Activated T-cell treated with anti-CD3 and anti-CD28 coated beads, Interleukin-2, amount 50 U/mL, for 72 hours (primary cell): ENCODE data around the gene AFF1. TPM values are rescaled to one million over a fixed set of nuclear protein-coding genes. Genes with fewer than 3 reads are reported as not detected.
A peak's percentile ranks its signal among the peaks of the same experiment; 100 is the strongest.

Source experiments
- ATAC-seq, 2 donors: fragments of 150-1000 bp; cut with Tn5 transposase; replicated peaks in 1 of 2; 2 replicates each; pipeline ENCODE4 v1.10.0; 2021; ENCODE audit warnings: moderate library complexity in 2 of 2, mild to moderate bottlenecking in 1 of 2
- DNase-seq, 2 donors: peaks; one replicate each; pipeline ENCODE4 v3.0.0; 2021 to 2022; ENCODE audit warnings: mixed read lengths in 1 of 2
- H3K27ac Mint-ChIP-seq: one replicate; pipeline ENCODE4 v1.8.0; 2022; ENCODE audit warnings: mild to moderate bottlenecking, moderate library complexity, mixed read lengths
- H3K27me3 Mint-ChIP-seq: one replicate; pipeline ENCODE4 v1.8.0; 2022; ENCODE audit warnings: low read depth, mixed read lengths
- H3K36me3 Mint-ChIP-seq, 2 donors: one replicate each; pipeline ENCODE4 v1.8.0; 2022; ENCODE audit warnings: mixed read lengths in 2 of 2, mild to moderate bottlenecking in 1 of 2; ENCODE audit not compliant: insufficient read depth in 2 of 2
- H3K4me1 Mint-ChIP-seq: one replicate; pipeline ENCODE4 v1.8.0; 2022; ENCODE audit warnings: low read depth, mixed read lengths
- H3K4me3 Mint-ChIP-seq, 2 donors: one replicate each; pipeline ENCODE4 v1.8.0; 2022; ENCODE audit warnings: mild to moderate bottlenecking in 2 of 2, mixed read lengths in 2 of 2, moderate library complexity in 2 of 2
- H3K9me3 Mint-ChIP-seq, 2 donors: one replicate each; pipeline ENCODE4 v1.8.0; 2022; ENCODE audit warnings: mixed read lengths in 2 of 2
- total RNA-seq, 2 donors: library from RNA; stranded (reverse); gene quantifications; one replicate each; pipeline ENCODE4 v1.2.3, GENCODE V29; 2022

The AFF1 gene
- total RNA-seq, 2 donors from 2014 or later = 57.5 to 68.6 TPM

DNA sequence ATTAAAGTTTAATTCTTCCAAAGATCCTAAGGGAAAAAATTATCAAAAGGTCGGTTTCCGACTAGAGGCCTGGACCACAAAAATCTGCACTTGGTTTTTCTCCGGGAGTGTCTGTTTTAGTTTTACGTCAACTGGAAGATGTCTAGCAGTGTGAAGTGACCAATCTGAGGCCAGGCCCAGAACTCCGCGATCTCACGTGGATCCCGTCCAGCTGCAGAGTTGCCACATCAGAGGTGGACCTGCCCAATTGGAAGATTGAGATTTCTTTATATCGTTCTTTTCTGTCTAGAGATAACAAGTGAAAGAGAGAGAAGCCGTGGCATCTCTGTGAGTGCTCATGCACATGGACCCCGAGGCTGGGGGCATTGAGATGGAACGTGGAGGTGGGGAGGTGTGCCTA lies 115.8 kb downstream of the AFF1 start:
- peaks cover 62% of the 10 kb centered on the region for H3K4me1 Mint-ChIP-seq

DNA sequence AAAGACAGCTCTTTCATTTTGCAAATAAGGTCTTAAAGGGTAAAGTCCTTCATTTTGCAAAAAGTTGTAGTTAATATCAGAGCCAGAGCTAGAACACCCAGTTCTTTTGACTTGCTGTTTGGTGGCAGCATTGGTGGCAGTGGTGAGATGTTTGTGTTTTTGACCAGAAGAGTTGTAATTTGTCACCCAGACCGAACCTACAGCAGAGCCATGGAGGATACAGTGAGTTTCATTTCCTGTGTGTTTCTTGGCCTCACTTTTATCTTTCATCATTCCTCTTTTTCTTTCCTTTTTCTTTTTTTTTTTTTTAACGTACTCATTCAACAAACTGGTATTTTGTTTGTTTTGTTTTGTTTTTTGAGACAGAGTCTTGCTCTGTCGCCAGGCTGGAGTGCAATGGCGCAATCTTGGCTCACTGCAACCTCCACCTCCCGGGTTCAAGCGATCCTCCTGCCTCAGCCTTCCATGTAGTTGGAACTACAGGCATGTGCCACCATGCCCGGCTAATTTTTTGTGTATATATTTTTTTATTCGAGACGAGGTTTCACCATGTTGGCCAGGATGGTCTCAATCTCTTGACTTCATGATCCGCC lies 116.4 kb downstream of the AFF1 start:
- Mint-ChIP-seq H3K27ac (peak overlapping the region; percentile 55), H3K4me3 (no peak overlapping the region), H3K36me3 (peaks cover 11 to 20% of the 10 kb centered on the region in 2 donors), H3K4me1 (peaks cover 64% of the 10 kb centered on the region), H3K27me3 (no peaks in the 10 kb centered on the region), H3K9me3 (no peaks in the 10 kb centered on the region)
- ATAC-seq (peak in 1 of 2 donors; percentile 19), DNase-seq (no peak)

More for the DNA sequence above, 115.8 kb downstream of the AFF1 start:
- no peaks in the 10 kb centered on the region for H3K9me3 Mint-ChIP-seq
- ATAC-seq (no peak), DNase-seq (no peak)
- peak overlapping the region; percentile 55 for H3K27ac Mint-ChIP-seq
- H3K4me3 Mint-ChIP-seq = peak overlapping the region in 1 of 2 donors; percentile 6
- peaks cover 11 to 20% of the 10 kb centered on the region in 2 donors for H3K36me3 Mint-ChIP-seq
- no peaks in the 10 kb centered on the region for H3K27me3 Mint-ChIP-seq

DNA sequence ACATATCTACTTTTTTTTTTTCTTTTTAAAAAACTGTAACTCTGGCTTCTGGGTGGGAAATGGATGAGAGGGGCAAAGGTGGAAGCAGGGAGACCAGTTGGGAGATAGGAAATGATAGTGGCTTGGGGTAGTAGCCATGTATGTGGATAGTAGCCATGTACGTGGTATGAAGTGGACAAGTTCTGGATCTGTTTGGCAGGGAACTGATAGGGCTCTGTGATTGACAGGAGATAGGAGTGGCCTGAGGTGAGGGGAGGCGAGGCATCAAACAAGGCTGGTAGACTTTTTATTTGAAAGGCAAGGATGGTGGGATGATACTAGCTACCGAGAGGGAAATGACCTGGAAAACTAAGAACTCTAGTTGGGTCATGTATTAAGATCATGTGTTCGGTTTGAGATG lies 117.8 kb downstream of the AFF1 start:
- H3K9me3 Mint-ChIP-seq = no peaks in the 10 kb centered on the region
- peak in 1 of 2 donors; percentile 3 for ATAC-seq
- H3K27ac Mint-ChIP-seq = peak overlapping the region; percentile 11
- peaks cover 73% of the 10 kb centered on the region for H3K4me1 Mint-ChIP-seq
- no peaks in the 10 kb centered on the region for H3K27me3 Mint-ChIP-seq
- peaks cover 11 to 15% of the 10 kb centered on the region in 2 donors for H3K36me3 Mint-ChIP-seq
- DNase-seq = no peak
- peak overlapping the region; percentile 2 to 25 for H3K4me3 Mint-ChIP-seq

DNA sequence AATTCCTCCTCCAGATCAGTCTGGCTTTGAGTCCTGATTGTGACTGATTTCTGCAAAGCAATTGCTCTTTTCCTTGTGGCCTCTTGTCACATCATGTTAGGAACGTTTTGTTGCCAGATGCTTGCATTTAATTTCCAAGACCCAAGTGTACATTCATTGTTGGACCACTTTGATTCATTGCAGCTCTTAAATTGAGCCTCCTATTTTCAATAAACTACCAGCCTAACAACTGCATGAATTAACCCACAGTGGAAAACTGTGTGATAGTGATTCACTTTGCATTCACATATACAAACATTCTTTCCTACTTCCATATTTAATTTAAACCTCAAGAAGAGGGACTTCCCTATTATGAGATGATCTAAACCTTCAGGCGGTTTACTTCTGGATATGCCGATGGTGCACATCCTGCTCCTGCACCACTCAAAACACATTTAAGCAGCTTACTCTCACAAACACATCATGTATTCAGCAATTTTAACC lies 118.4 kb downstream of the AFF1 start:
- Mint-ChIP-seq H3K36me3 (peaks cover 11 to 16% of the 10 kb centered on the region in 2 donors), H3K27me3 (no peaks in the 10 kb centered on the region), H3K27ac (peak overlapping the region; percentile 86), H3K4me3 (peak overlapping the region in 1 of 2 donors; percentile 66), H3K9me3 (peaks cover 0 to 1% of the 10 kb centered on the region in 2 donors), H3K4me1 (peaks cover 79% of the 10 kb centered on the region)
- DNase-seq = peak in 1 of 2 donors; percentile 38
- peak; percentile 67 to 76 for ATAC-seq

DNA sequence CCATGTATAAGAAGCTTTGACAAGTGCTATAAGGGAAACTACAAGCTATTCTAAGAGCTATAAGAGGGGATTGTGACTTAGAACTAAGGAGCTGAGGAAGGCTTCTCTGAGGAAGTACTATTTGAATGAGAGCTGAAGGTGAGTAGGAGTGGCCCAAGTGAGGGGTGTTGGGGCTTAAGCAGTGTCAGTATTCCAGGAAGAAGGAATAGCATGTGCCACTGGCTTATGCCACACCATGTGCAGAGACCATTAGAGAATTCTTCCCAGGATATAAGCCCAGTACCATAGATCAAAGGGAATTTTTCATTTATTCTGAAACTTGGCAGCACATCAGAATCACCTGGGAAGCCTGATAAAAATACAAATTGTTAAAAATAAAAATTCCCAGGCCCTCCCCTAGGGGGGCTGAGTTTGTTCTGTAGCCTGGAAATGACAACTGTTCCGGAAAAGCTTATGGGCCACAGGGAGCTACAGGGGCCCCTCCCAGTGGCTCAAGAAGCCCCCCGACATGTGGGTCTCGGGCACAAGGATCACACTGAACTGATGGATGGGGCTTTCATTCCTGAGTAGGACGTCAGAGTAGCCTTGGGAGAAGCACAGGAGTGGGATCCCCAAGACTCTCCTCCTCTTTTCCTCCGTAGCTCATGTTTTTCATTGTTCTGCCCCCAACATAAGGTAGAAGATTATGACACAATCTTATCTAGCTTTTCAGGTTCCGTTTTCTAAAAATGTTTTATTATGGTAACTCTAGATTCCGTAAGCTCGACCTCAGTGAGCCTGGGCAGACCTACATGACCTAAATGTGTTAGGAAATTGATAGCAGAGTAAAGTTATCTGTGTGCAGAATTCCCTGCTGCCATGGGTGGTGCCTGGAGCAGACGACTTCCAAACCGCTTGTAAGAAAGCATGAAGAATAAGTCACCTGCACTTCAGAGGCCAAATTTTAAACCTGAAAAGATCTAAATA lies 119.3 kb downstream of the AFF1 start:
- DNase-seq = no peak
- Mint-ChIP-seq H3K9me3 (peaks cover 0 to 1% of the 10 kb centered on the region in 2 donors), H3K4me1 (peaks cover 88% of the 10 kb centered on the region), H3K4me3 (peak overlapping the region; percentile 4 to 66), H3K27ac (peak overlapping the region; percentile 86), H3K36me3 (peaks cover 11 to 16% of the 10 kb centered on the region in 2 donors), H3K27me3 (no peaks in the 10 kb centered on the region)
- ATAC-seq = no peak

DNA sequence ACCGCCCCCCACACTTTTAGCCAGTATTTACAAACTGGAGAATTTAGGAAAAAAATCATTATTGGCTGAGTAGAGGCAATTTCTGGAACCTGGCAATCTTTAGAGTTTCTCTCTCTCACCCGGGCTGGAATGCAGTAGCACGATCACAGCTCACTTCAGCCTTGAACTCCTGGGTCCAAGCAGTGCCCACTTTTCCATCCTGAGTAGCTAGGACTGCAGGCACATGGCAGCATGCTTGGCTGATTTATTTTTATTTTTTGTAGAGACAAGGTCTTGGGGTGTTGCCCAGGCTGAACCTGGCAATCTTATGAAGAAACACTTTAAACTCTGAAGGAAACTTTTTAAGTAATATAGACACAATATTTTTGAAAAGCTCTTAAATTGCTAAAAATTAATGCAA lies 120.1 kb downstream of the AFF1 start:
- Mint-ChIP-seq H3K4me3 (no peak overlapping the region), H3K36me3 (peaks cover 9 to 21% of the 10 kb centered on the region in 2 donors), H3K27me3 (no peaks in the 10 kb centered on the region), H3K27ac (no peak overlapping the region), H3K4me1 (peaks cover 90% of the 10 kb centered on the region), H3K9me3 (peaks cover 0 to 1% of the 10 kb centered on the region in 2 donors)
- DNase-seq (no peak), ATAC-seq (no peak)

DNA sequence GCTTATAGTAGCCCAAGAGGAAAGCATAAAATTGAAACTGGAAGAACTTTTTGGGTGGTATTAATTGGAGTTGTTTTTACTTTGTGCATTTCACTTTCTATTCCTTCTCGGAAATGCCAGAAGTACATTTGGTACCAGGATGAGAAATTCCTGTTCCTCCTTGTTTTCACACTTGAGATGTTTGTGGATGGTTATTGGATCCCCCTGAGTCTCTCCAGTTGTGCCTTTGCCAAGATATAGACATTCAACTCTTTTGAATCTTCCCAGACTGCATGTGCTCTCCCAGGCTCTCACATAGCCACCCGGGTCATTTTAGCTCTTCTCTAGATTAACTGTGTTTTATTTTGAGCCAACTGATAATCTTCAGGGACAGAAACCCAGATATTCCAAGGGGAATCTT lies 120.5 kb downstream of the AFF1 start:
- Mint-ChIP-seq H3K27me3 (no peaks in the 10 kb centered on the region), H3K4me3 (peak overlapping the region in 1 of 2 donors; percentile 44), H3K9me3 (peaks cover 0 to 1% of the 10 kb centered on the region in 2 donors), H3K4me1 (peaks cover 88% of the 10 kb centered on the region), H3K36me3 (peaks cover 9 to 21% of the 10 kb centered on the region in 2 donors), H3K27ac (peak overlapping the region; percentile 61)
- DNase-seq (no peak), ATAC-seq (no peak)

DNA sequence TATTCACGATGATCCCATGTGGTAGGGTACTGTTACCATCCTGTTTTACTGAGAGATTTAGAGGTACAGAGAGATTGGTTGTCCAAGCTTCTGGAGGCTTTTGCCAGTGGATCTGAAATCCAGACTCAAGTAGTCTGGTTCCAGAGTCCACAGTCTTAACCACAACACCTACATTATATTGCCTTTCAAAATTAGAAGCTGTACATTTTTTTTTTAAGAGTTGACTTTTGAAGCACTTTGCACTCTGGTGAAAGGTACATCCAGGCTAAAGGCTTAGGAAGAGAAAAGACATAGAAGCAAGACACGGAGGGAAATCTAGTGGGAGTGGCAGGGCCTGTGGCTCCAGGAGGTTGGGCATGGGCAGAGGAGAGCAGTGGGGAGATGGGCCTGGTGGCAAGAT lies 122.1 kb downstream of the AFF1 start:
- Mint-ChIP-seq H3K4me3 (no peak overlapping the region), H3K36me3 (peaks cover 7 to 20% of the 10 kb centered on the region in 2 donors), H3K27ac (no peak overlapping the region), H3K27me3 (no peaks in the 10 kb centered on the region), H3K4me1 (peaks cover 87% of the 10 kb centered on the region), H3K9me3 (peaks cover 0 to 1% of the 10 kb centered on the region in 2 donors)
- ATAC-seq (no peak), DNase-seq (no peak)

DNA sequence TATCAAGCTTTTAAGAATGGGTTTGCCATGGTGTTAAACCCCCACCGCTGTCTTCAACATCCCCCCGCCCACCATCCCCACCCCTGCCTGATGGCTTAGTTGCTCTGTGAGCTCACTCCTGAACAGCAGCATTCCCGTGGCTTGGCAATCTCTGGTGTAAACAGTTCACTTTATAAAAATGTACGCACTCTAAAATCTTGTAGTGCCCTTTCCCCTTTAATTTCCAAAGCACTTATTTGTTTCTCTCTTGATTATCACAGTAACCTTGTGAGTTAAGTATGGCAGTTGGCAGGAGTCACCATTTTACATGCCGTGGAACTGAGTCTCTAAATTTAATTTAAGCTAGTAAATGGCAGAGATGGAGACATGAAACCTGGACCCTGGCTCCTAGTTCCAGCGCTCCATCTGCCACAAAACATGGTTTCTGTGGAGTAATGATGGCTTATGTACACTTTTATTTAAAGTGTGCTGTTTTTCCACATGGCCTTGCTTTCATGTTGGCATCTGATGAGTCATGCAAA lies 123.1 kb downstream of the AFF1 start:
- Mint-ChIP-seq H3K36me3 (peaks cover 6 to 17% of the 10 kb centered on the region in 2 donors), H3K27ac (peak overlapping the region; percentile 81), H3K9me3 (peaks cover 0 to 1% of the 10 kb centered on the region in 2 donors), H3K27me3 (no peaks in the 10 kb centered on the region), H3K4me3 (peak overlapping the region in 1 of 2 donors; percentile 76), H3K4me1 (peaks cover 81% of the 10 kb centered on the region)
- no peak for DNase-seq
- ATAC-seq = no peak

DNA sequence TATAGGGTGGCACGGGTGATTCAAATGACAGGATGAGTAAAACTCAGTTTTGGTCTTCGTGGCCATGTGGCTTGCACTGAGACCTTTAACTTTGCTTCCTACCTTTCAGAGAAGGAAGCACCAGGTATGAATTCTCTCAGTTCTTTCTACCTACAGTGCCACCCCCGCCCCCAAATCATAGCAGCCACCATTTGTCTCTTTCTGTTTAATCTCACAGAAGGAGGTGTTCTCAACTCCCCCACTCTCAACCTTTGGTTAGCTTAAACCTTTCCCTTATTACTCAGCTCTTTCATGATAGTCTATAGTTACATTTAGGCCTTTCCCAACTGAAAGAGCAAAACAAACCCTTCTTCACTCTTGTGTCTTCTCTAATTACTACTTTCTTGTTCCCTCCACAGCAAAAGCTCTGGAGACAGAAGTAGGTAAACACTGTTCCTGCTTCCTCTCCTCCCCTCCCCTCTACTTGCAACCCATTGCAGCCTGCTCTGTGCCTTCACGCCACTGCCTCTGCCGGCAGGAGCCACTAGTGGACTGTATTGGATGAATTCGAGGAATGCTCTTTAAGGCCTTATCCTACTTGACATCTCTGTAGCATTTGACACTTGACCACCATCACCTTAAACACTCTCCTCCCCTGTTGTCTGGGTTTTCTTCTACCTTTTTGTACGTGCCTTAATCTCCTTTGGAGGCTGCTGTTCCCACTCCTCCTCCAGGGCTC lies 123.7 kb downstream of the AFF1 start:
- Mint-ChIP-seq H3K36me3 (peaks cover 6 to 16% of the 10 kb centered on the region in 2 donors), H3K4me1 (peaks cover 78% of the 10 kb centered on the region), H3K4me3 (peak overlapping the region; percentile 76 to 78), H3K27me3 (no peaks in the 10 kb centered on the region), H3K27ac (peak overlapping the region; percentile 81), H3K9me3 (peaks cover 0 to 1% of the 10 kb centered on the region in 2 donors)
- DNase-seq (peak; percentile 56 to 71), ATAC-seq (peak; percentile 80 to 84)

DNA sequence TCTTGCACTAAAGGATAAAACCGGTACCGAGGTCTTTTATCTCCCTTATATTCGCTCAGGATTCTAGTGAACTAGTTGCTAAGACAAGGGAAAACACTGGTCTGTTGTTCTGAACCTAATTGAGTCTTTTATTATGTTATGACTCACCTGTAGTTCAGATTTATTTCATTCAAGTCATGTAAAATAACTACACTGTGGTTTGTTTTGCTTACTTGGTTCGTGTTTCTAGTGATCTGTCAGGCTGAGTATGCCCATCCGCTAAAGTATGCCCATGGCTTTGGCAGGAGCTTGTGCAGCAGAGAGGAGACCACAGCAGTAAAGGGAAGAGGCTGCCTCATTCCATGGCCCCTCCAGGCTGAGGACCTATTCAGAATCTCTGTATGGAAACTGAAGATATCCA lies 126.1 kb downstream of the AFF1 start:
- Mint-ChIP-seq H3K4me3 (peak overlapping the region; percentile 2 to 64), H3K27me3 (no peaks in the 10 kb centered on the region), H3K36me3 (peaks cover 3 to 18% of the 10 kb centered on the region in 2 donors), H3K4me1 (peaks cover 77% of the 10 kb centered on the region), H3K9me3 (peaks cover 0 to 1% of the 10 kb centered on the region in 2 donors), H3K27ac (peak overlapping the region; percentile 78)
- ATAC-seq (peak; percentile 71 to 77), DNase-seq (peak; percentile 35 to 47)

DNA sequence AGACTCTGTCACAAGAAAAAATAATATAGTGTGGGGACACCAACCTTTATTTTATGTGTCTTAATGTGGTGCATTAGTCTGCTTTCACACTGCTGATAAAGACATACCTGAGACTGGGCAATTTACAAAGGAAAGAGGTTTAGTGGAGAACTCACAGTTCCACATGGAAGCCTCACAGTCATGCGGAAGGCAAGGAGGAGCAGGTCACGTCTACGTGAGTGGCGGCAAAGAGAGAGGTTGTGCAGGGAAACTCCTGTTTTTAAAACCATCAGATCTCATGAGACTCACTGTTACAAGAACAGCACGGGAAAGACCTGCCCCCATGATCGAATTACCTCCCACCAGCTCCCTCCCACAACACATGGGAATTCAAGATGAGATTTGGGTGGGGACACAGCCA lies 130.2 kb downstream of the AFF1 start:
- Mint-ChIP-seq H3K27me3 (no peaks in the 10 kb centered on the region), H3K36me3 (peaks cover 3 to 6% of the 10 kb centered on the region in 2 donors), H3K4me1 (peaks cover 58% of the 10 kb centered on the region), H3K4me3 (no peak overlapping the region), H3K27ac (no peak overlapping the region), H3K9me3 (no peaks in the 10 kb centered on the region)
- DNase-seq (no peak), ATAC-seq (no peak)
